ENCODE measurements around the gene PHC2.

GRCh38 chr1:33438364-33439160 lies 7.7 kb upstream of the PHC2 start:
- TF ChIP-seq ZNF530 (tag by site-specific recombination; IDR thresholded peaks at IDR 0.05; ENCODE audit: low read depth) (no peak), GLIS2 (tag by site-specific recombination; IDR thresholded peaks at IDR 0.05) (no peak), KLF9 (tag by site-specific recombination; IDR thresholded peaks at IDR 0.05; ENCODE audit: low read depth) (no peak), BCL11A (tag by site-specific recombination; IDR thresholded peaks at IDR 0.05; ENCODE audit: low read depth) (no peak), ZSCAN23 (tag by site-specific recombination; IDR thresholded peaks at IDR 0.05) (no peak), ZBTB49 (tag by site-specific recombination; IDR thresholded peaks at IDR 0.05; ENCODE audit: low read depth) (no peak), ZNF335 (tag by site-specific recombination; conservative IDR thresholded peaks at IDR 0.05) (no peak), YY1 (tag by site-specific recombination; IDR thresholded peaks at IDR 0.05) (no peak), ZBTB8A (tag by site-specific recombination; IDR thresholded peaks at IDR 0.05) (no peak), ZNF768 (tag by site-specific recombination; IDR thresholded peaks at IDR 0.05) (no peak), ZNF560 (tag by site-specific recombination; IDR thresholded peaks at IDR 0.05; ENCODE audit: borderline replicate concordance) (no peak), ZNF785 (tag by site-specific recombination; IDR thresholded peaks at IDR 0.05) (no peak), ZNF324 (tag by site-specific recombination; IDR thresholded peaks at IDR 0.05) (no peak)
- TF ChIP-seq, protein P1, sequence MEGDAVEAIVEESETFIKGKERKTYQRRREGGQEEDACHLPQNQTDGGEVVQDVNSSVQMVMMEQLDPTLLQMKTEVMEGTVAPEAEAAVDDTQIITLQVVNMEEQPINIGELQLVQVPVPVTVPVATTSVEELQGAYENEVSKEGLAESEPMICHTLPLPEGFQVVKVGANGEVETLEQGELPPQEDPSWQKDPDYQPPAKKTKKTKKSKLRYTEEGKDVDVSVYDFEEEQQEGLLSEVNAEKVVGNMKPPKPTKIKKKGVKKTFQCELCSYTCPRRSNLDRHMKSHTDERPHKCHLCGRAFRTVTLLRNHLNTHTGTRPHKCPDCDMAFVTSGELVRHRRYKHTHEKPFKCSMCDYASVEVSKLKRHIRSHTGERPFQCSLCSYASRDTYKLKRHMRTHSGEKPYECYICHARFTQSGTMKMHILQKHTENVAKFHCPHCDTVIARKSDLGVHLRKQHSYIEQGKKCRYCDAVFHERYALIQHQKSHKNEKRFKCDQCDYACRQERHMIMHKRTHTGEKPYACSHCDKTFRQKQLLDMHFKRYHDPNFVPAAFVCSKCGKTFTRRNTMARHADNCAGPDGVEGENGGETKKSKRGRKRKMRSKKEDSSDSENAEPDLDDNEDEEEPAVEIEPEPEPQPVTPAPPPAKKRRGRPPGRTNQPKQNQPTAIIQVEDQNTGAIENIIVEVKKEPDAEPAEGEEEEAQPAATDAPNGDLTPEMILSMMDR (tag by site-specific recombination; IDR thresholded peaks at IDR 0.05) = no peak
